SU-DHL-6 (cell line): ENCODE results near the gene ZNF22.

Experiments
- EZH2phosphoT487 ChIP-seq: fragments of 200-600 bp; sonication (generic), shearing (Covaris generic); conservative IDR thresholded peaks from 2 replicates; pipeline ENCODE4 v1.6.1; 2018; ENCODE audit warnings: mild to moderate bottlenecking, antibody characterized with exemption, low read length, moderate library complexity, mixed read lengths
- TF ChIP-seq, protein P1 (sequence below): fragments of 200-600 bp; sonication (generic); IDR thresholded peaks from one replicate; pipeline ENCODE4 v1.5.1; 2017; ENCODE audit warnings: antibody characterized with exemption, mild to moderate bottlenecking, low read length, moderate library complexity; ENCODE audit not compliant: insufficient read depth, poor library complexity, severe bottlenecking

DNA sequence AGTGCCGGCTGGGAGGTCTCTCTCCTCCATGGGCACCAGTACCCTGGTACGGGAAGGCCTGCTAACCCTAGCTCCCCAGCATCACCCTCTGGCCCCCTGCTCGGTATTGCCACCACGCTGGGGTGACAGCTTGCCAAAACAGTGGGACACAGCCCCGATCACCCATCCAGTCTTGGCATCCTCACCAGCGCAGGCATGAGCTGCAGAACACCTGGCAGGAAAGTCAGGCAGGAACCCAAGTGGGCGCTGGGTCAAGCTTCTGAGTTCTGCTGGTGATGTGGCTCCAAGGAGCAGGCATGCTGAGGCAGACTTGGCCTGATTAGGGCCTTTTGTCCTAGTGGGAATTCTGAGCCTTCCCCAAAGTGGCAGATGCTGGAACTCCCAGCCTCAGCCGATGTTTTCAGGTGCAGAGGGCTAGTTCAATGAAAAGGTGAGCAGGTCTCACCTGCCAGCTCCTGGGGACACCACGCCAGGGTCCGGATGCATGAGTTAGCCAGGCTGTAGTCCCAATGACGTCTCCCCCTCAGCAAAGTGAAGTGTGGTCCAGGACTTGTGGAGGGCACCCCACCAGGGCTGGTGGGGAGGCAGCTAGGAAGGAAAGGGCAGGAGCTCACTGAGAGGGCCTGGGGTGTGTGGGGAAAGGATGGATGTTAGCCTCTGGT is 8.5 kb upstream of the ZNF22 start:
- TF ChIP-seq, protein P1, sequence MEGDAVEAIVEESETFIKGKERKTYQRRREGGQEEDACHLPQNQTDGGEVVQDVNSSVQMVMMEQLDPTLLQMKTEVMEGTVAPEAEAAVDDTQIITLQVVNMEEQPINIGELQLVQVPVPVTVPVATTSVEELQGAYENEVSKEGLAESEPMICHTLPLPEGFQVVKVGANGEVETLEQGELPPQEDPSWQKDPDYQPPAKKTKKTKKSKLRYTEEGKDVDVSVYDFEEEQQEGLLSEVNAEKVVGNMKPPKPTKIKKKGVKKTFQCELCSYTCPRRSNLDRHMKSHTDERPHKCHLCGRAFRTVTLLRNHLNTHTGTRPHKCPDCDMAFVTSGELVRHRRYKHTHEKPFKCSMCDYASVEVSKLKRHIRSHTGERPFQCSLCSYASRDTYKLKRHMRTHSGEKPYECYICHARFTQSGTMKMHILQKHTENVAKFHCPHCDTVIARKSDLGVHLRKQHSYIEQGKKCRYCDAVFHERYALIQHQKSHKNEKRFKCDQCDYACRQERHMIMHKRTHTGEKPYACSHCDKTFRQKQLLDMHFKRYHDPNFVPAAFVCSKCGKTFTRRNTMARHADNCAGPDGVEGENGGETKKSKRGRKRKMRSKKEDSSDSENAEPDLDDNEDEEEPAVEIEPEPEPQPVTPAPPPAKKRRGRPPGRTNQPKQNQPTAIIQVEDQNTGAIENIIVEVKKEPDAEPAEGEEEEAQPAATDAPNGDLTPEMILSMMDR: no peak
- no peak for TF ChIP-seq EZH2phosphoT487
